Keratinocyte (primary cell): ENCODE data around the gene FAM174A.

Experiments used
- CTCF ChIP-seq, 3 experiments: IDR thresholded peaks in 1 of 3; conservative IDR thresholded peaks in 1 of 3; optimal IDR thresholded peaks in 1 of 3; 2 replicates in 2 of 3; 3 replicates in 1 of 3; pipeline versions ENCODE3 to v1.5.1; 2011; ENCODE audit warnings: low read length in 3 of 3, mild to moderate bottlenecking in 3 of 3, moderate library complexity in 2 of 3, control low read depth in 1 of 3, inconsistent platforms in 1 of 3; ENCODE audit not compliant: insufficient read depth in 2 of 3; ENCODE audit errors: extremely low read depth in 1 of 3
- EZH2 ChIP-seq: IDR thresholded peaks from one replicate; pipeline ENCODE4 v1.6.1; 2012; ENCODE audit warnings: inconsistent platforms, mild to moderate bottlenecking, low read length, moderate library complexity

GRCh38 chr5:100519075-100519474, 16.1 kb upstream of the FAM174A start:
- TF ChIP-seq CTCF (optimal IDR thresholded peaks at IDR 0.05 in 1 of 3, IDR thresholded peaks at IDR 0.05 in 1 of 3, conservative IDR thresholded peaks at IDR 0.05 in 1 of 3; ENCODE audit: extremely low read depth in 1 of 3, insufficient read depth in 2 of 3, low read length in 3 of 3) (no peak), EZH2 (no peak)
